MM.1S (cell line): Measurements from ENCODE around the gene SUPT3H.
"Not testable (repeated sequence)": the region's sequence is repeated elsewhere in the genome, so short reads cannot be mapped to it uniquely, and the experiment has no call there.

ENCODE experiments used
- DNase-seq: peaks from one replicate; pipeline ENCODE4 v3.0.0-alpha.2; 2015
- H2AFZ ChIP-seq: fragments of 300-600 bp; sonication (generic); 2 replicates; pipeline ENCODE4 v1.6.0; 2016; ENCODE audit warnings: antibody characterized with exemption, low read length
- H3F3A ChIP-seq: fragments of 300-600 bp; sonication (generic); 2 replicates; pipeline ENCODE4 v1.6.1; 2016; ENCODE audit warnings: mild to moderate bottlenecking, antibody characterized with exemption, low read length, moderate library complexity, mixed read lengths; ENCODE audit not compliant: insufficient read depth
- H3K27ac ChIP-seq: fragments of 300-600 bp; sonication (generic); 2 replicates; pipeline ENCODE4 v1.5.1; 2016; ENCODE audit warnings: mild to moderate bottlenecking, low read length
- H3K27me3 ChIP-seq: fragments of 300-600 bp; sonication (generic); replicated peaks from 2 replicates; pipeline ENCODE4 v1.6.0; 2016; ENCODE audit warnings: low read length; ENCODE audit not compliant: insufficient read depth
- H3K36me3 ChIP-seq: fragments of 300-600 bp; sonication (generic); replicated peaks from 2 replicates; pipeline ENCODE4 v1.6.1; 2016; ENCODE audit warnings: mild to moderate bottlenecking, low read length, mixed read lengths; ENCODE audit not compliant: insufficient read depth
- H3K4me1 ChIP-seq: fragments of 300-600 bp; sonication (generic); 2 replicates; pipeline ENCODE4 v1.6.1; 2016; ENCODE audit warnings: low read length, mixed read lengths
- H3K4me2 ChIP-seq: fragments of 300-600 bp; sonication (generic); 2 replicates; pipeline ENCODE4 v1.6.0; 2016; ENCODE audit warnings: low read depth, low read length
- H3K4me3 ChIP-seq: fragments of 300-600 bp; sonication (generic); 2 replicates; pipeline ENCODE4 v1.5.1; 2016; ENCODE audit warnings: low read length, mixed read lengths
- H3K79me2 ChIP-seq: fragments of 300-600 bp; sonication (generic); 2 replicates; pipeline ENCODE4 v1.6.1; 2016; ENCODE audit warnings: mixed run types, low read length, mixed read lengths
- H3K9ac ChIP-seq: fragments of 300-600 bp; sonication (generic); 2 replicates; pipeline ENCODE4 v1.6.1; 2016; ENCODE audit warnings: low read length, mixed read lengths
- H3K9me2 ChIP-seq: fragments of 300-600 bp; sonication (generic); replicated peaks from 2 replicates; pipeline ENCODE4 v1.6.1; 2016; ENCODE audit warnings: mild to moderate bottlenecking, low read length, mixed read lengths; ENCODE audit not compliant: insufficient read depth
- H3K9me3 ChIP-seq: fragments of 300-600 bp; sonication (generic); replicated peaks from 2 replicates; pipeline ENCODE4 v1.6.1; 2016; ENCODE audit warnings: mild to moderate bottlenecking, low read length, mixed read lengths; ENCODE audit not compliant: insufficient read depth
- H4K20me1 ChIP-seq: fragments of 300-600 bp; sonication (generic); 2 replicates; pipeline ENCODE4 v1.6.1; 2016; ENCODE audit warnings: mild to moderate bottlenecking, low read length, moderate library complexity, mixed read lengths; ENCODE audit not compliant: insufficient read depth
- CTCF ChIP-seq: fragments of 300-600 bp; sonication (generic); IDR thresholded peaks from 2 replicates; pipeline ENCODE4 v1.5.1; 2016; ENCODE audit warnings: antibody characterized with exemption, low read length, mixed read lengths
- EZH2 ChIP-seq: fragments of 300-600 bp; sonication (generic); optimal IDR thresholded peaks from 2 replicates; pipeline ENCODE3; 2017; ENCODE audit warnings: low read depth, mild to moderate bottlenecking, antibody characterized with exemption, low read length, mixed read lengths
- EZH2phosphoT487 ChIP-seq: fragments of 300-600 bp; sonication (generic); IDR thresholded peaks from 2 replicates; pipeline ENCODE4 v1.6.1; 2018; ENCODE audit warnings: antibody characterized with exemption, low read length

Gene SUPT3H

GRCh38 chr6:45289751-45290514 lies 87.8 kb downstream of the SUPT3H start:
- no peak overlapping the region for H3K4me3 ChIP-seq
- H3K27ac ChIP-seq = no peak overlapping the region
- H3K9me2 ChIP-seq = no peaks in the 10 kb centered on the region
- H3K36me3 ChIP-seq = no peaks in the 10 kb centered on the region
- no peak overlapping the region for H3K9ac ChIP-seq
- H3K79me2 ChIP-seq = no peaks in the 10 kb centered on the region
- no peaks in the 10 kb centered on the region for H3K27me3 ChIP-seq
- DNase-seq = no peak
- no peak overlapping the region for H3K4me2 ChIP-seq
- H3K4me1 ChIP-seq = peaks cover 12% of the 10 kb centered on the region
- no peak overlapping the region for H2AFZ ChIP-seq
- H4K20me1 ChIP-seq = no peaks in the 10 kb centered on the region
- TF ChIP-seq EZH2 = no peak
- no peak for TF ChIP-seq CTCF
- TF ChIP-seq EZH2phosphoT487 = no peak
- H3K9me3 ChIP-seq = no peaks in the 10 kb centered on the region
- peaks cover 12% of the 10 kb centered on the region; the same call in 1 of the 2 replicates for H3F3A ChIP-seq

- not testable (repeated sequence) for H3K4me1 ChIP-seq, H4K20me1 ChIP-seq, DNase-seq, H3K9me3 ChIP-seq, H3K9ac ChIP-seq, H3K27ac ChIP-seq, H3K4me3 ChIP-seq, H3F3A ChIP-seq, H3K9me2 ChIP-seq, H3K36me3 ChIP-seq, H3K79me2 ChIP-seq, H2AFZ ChIP-seq, H3K4me2 ChIP-seq, H3K27me3 ChIP-seq
These were observed 91.0 kb downstream of the SUPT3H start for GRCh38 chr6:45286707-45287106.

- H3K9me3 ChIP-seq = no peaks in the 10 kb centered on the region
- H3K4me1 ChIP-seq = no peaks in the 10 kb centered on the region
- H3K9me2 ChIP-seq = no peaks in the 10 kb centered on the region
- no peak overlapping the region for H3K27ac ChIP-seq
- no peaks in the 10 kb centered on the region for H3K27me3 ChIP-seq
- no peak for DNase-seq
- no peak overlapping the region for H3K4me3 ChIP-seq
- H3K36me3 ChIP-seq = no peaks in the 10 kb centered on the region
- no peak overlapping the region for H3K4me2 ChIP-seq
- H3F3A ChIP-seq = no peaks in the 10 kb centered on the region
- no peaks in the 10 kb centered on the region for H4K20me1 ChIP-seq
- TF ChIP-seq EZH2phosphoT487 (no peak), EZH2 (no peak), CTCF (no peak)
- no peaks in the 10 kb centered on the region for H3K79me2 ChIP-seq
- no peak overlapping the region for H2AFZ ChIP-seq
- no peak overlapping the region for H3K9ac ChIP-seq
These were observed 99.4 kb downstream of the SUPT3H start for GRCh38 chr6:45278367-45278766.

- H3K9me3 ChIP-seq, H2AFZ ChIP-seq: not testable (repeated sequence)
These were observed 100.0 kb downstream of the SUPT3H start for GRCh38 chr6:45277741-45278140.

More at GRCh38 chr6:45277741-45278140, 100.0 kb downstream of the SUPT3H start:
- not testable (repeated sequence) for H3K4me3 ChIP-seq, H3K27ac ChIP-seq, H3K9me2 ChIP-seq, H3K4me2 ChIP-seq, H4K20me1 ChIP-seq, H3K79me2 ChIP-seq, H3K36me3 ChIP-seq, H3F3A ChIP-seq, H3K4me1 ChIP-seq, H3K9ac ChIP-seq, DNase-seq, H3K27me3 ChIP-seq
